T-helper 22 cell (primary cell): ENCODE results near the gene TUBGCP5.

Source experiments
- DNase-seq: peaks from one replicate; pipeline ENCODE4 v3.0.0-alpha.2; 2020; ENCODE audit warnings: low read depth

The TUBGCP5 gene

DNA sequence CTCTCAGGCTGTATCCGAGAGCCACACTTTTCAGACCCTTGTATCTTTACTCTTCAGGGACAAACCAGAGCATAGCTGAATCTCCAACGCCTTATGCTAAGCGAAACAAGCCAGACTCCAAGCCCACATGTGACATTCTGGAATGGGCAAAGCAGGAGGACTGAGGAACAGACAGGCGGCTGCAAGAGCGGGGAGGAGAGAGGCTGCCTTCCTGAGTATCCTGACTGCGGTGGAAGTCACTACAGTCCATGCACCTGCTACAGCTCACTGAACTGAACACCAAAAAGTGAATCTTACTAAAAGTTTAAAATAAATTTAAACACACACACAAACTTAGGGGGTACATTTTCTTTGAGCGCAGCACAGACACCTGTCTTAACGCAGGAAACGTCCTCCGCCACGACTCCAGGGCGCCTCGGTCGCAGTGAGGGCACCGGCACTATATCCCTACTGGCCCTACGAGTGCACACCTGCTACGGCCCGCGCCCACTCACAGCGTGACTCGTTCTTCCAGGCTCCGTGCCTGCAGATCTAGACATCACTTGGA is 60.6 kb downstream of the TUBGCP5 start:
- DNase-seq: no peak

DNA sequence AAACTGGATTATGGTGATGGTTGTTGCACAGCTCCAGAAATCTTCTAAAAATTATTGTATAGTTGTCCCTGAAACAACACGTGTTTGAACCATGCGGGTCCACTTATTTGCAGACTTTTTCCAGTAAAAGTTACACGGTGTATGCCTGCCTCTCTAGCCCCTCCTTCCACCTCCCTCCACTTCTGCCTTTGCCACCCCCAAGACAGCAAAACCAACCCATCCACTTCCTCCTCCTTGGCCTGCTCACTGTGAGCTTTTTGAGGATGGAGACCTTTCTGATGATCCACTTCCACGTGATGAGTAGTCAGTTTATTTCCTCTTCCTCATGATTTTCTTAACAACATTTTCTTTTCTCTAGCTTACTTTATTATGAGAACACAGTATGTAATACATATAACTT is 64.6 kb downstream of the TUBGCP5 start:
- DNase-seq: no peak

- DNase-seq: no peak
Observed at GRCh38 chr15:22973987-22974386, 65.4 kb downstream of the TUBGCP5 start.

DNA sequence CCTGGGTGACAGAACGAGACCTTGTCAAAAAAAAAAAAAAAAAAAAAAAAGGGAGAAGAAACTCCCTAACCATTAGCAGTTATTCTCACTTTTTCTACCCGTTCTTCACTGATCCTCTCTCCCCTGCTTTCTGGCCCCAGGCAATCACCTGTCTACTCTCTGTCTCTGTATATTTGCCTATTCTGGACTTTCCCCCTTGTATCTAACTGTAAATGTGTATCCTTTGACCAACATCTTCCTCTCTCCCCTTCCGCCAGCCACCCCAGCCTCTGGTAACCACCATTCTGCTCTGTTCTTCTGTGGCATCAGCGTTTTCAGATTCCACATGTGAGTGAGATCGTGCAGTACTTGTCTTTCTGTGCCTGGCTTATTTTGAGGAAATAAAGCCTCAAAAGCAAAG is 66.1 kb downstream of the TUBGCP5 start:
- no peak for DNase-seq

- DNase-seq: no peak
Observed at GRCh38 chr15:22969489-22969888, 69.9 kb downstream of the TUBGCP5 start.

- DNase-seq: no peak
Observed at GRCh38 chr15:22968366-22968765, 71.0 kb downstream of the TUBGCP5 start.

DNA sequence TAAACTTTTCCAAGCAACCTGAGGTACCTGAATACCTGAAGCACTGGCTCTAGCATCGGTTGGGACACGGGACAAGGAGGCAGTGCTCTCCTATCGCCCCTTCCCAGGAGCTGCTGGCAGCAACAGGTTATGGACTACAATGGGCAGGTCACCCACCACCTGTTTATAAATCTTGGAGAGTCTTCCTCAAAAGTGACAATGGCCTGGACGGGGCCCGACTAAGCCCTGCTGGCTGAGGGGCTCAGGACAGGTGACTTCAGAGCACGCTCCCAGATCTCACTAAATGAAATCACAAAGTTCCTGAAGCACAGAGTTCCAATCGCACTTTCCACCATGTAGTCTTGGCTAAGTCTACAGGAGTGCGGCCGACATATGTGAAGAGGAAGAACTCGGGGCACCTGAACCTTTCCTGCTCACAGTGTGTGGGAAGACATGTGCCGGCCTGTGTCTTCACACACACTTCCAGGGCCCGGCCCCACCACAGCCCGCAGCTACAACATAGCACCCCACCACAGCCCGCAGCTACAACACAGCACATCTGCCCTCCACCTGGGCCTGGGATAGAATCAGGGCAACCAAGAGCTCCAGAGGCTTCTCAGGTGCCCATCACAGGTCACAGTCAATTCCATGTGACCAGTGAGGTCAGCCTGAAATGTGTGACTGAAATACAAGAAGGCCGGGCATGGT is 72.1 kb downstream of the TUBGCP5 start:
- DNase-seq: no peak

DNA sequence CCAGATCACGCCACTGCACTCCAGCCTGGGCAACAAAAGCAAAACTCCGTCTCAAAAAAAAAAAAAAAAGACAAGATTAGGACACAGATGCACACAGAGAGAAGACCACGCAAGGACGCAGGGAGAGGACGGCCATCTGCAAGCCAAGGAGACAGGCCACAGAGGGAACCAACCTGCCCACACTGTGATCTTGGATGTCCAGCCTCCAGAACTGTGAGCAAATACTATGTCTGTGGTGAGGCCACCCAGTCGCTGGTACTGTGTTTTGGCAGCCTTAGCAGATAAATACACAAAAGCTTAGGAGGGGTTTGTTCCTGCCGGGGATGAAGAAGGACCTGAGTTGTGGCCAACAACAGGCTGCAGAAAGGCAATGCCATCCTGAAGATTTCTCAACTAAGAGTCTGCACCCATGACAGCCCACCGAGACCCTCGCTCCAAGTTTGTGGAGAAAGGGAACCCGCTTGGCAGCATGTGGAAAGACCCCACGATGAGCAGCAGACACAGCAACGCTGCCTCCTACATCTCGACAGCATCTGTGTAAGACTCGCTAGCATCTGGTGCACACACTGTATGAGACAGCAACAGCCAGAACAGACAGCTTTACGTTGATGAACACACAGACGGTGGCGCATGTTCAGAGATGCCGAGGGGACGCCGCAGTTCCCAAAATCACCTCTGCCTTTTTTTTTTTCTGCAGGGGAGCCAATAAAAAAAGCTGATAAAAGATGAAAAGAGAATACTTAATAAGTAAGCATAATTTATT is 72.9 kb downstream of the TUBGCP5 start:
- no peak for DNase-seq

DNA sequence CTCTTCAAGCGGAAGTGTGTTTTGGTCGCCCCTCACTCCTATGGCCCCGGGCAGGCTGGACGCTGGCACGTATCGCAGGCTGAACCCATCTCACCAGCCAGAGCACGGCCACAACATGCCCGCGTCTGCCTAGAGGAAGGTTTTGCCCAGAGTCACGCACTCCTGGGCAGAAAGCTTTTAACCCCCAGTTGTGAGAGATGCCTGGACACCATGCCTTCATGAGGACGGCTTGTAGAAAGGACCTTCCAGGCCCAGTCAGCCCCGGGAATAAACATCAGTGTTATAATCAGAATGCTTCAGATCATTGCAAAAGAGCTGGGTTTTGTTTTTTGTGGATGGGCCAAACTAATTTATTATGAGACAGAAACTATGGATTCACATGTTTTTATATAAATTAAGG is 75.7 kb downstream of the TUBGCP5 start:
- DNase-seq: no peak

GRCh38 chr15:22962611-22963010 is 76.8 kb downstream of the TUBGCP5 start:
- no peak for DNase-seq

DNA sequence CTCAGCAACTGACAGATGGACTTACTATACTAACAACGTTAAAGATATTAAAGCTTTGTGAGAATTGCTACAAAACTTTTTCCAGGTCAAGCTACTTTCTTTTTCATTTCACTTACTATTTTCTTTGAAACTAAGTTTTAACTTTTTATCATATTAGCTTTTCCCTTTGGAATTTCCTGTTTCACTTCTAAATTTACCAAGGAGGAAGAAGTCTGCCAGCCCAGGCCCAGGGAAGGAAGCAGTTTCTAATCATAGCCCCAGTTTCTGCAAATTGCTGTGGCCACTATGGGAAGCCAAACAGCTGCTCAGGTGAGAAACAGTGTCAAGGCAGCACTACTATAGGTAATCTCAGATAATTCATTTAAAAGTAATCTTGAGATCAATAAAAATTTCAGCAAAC is 77.6 kb downstream of the TUBGCP5 start:
- DNase-seq: no peak

- DNase-seq: no peak
Observed at GRCh38 chr15:22960556-22960955, 78.8 kb downstream of the TUBGCP5 start.

DNA sequence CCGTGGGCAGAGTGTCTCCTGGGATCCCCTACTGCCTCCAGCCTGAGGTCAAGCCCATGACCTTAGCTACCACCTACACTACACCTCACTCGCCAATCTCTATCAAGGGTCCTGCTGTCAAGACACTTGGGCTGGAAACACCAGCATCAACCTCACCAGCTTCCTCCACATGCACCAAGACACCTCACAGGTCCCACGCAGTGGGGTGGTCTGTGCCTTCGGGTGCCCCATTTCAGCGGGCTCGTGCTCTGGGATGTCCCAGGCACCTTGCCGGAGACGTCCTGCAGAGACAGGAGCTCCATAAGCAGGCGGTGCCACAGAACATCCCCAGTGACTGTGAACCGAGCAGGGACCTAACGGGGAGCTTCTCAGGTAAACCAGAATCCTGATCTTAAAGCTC is 79.2 kb downstream of the TUBGCP5 start:
- DNase-seq: no peak

GRCh38 chr15:22959321-22960101 is 79.9 kb downstream of the TUBGCP5 start:
- no peak for DNase-seq

DNA sequence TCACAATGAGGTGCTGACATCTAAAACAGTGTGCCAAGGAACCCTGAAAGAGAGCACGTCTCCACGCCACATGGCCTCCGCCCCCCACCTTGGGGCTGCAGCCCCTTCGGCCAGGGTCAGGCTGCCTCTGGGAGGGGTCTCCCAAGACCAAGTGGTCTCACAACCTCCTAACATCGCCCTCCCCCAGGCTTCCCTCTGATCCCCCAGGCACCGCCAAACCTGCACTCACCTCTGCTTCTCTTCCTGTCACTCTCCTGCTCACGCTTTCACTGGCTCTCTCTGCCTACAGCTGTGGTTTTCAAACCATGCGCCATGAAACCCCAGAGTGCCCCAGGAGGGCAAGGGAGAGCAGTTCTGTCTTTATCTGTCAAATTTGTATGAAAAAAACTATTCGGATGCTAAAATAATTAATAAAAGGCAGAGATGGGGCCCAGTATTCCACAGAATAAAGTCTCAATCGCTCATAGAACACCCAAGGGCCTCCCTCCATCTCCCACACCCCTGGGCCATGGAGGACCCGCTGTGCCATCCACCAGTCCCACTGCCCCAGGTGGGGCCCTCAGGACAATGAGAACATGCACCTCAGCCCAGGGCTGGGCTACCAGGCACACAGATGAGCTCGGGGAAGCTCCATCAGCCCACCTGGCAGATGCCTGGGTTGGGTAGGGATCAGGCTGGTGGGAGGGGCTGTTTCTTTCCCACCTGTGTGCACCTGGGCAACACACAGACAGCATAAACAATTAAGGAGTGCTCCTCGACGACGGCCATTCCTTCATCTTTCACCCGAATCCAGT is 80.7 kb downstream of the TUBGCP5 start:
- DNase-seq: no peak

DNA sequence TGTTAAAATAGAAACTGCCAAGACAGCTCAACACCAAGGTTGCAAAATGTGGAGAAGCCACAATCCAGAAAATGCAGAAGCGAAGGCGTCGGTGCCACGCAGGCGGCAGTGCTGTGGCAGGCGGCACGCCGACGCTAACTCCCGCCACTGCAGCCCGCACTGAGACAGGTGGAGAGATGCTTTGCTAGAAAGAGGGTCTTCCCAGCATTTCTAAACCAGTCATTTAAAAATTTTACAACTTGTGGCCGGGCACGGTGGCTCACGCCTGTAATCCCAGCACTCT is 82.5 kb downstream of the TUBGCP5 start:
- no peak for DNase-seq

- DNase-seq: no peak
Observed at GRCh38 chr15:22956257-22956977, 83.0 kb downstream of the TUBGCP5 start.

- DNase-seq: no peak
Observed at GRCh38 chr15:22955544-22956119, 83.7 kb downstream of the TUBGCP5 start.

GRCh38 chr15:22954798-22955543 is 84.4 kb downstream of the TUBGCP5 start:
- DNase-seq: no peak

- DNase-seq: no peak
Observed at GRCh38 chr15:22954326-22954725, 85.0 kb downstream of the TUBGCP5 start.
